K562 (cell line): ENCODE measurements around the gene ARHGDIA. TPM values are rescaled to one million over a fixed set of nuclear protein-coding genes. Genes with fewer than 3 reads are reported as not detected.
A peak's percentile ranks its signal among the peaks of the same experiment; 100 is the strongest.

ENCODE experiments used
- AFF1 ChIP-seq, 2 experiments: fragments of 450-650 bp; IDR thresholded peaks; 2 replicates each; pipeline ENCODE4 v1.6.1; 2018; ENCODE audit warnings: mild to moderate bottlenecking in 2 of 2, low read depth in 1 of 2; ENCODE audit not compliant: partially characterized antibody in 2 of 2
- DPF2 ChIP-seq: fragments of 450-650 bp; IDR thresholded peaks from 2 replicates; pipeline ENCODE4 v1.6.1; 2016
- FOSL1 ChIP-seq: fragments of 200-800 bp; sonication (Bioruptor generic); conservative IDR thresholded peaks from 2 replicates; pipeline ENCODE4 v1.6.1; 2016; ENCODE audit warnings: missing genetic modification characterization, missing compliant biosample characterization
- HMBOX1 ChIP-seq: sonication (generic); IDR thresholded peaks from 2 replicates; pipeline ENCODE4 v1.6.1; 2016
- POLR2B ChIP-seq: fragments of 450-650 bp; IDR thresholded peaks from 2 replicates; pipeline ENCODE4 v1.6.1; 2018; ENCODE audit warnings: low read depth; ENCODE audit not compliant: partially characterized antibody
- PRDM10 ChIP-seq: fragments of 450-650 bp; IDR thresholded peaks from 2 replicates; pipeline ENCODE4 v1.6.1; 2018; ENCODE audit not compliant: partially characterized antibody
- SIRT6 ChIP-seq: IDR thresholded peaks from one replicate; pipeline ENCODE4 v1.6.1; 2012; ENCODE audit warnings: low read depth, mild to moderate bottlenecking, control low read depth, inconsistent platforms, low read length, moderate library complexity
- SMAD4 ChIP-seq: fragments of 250-450 bp; sonication (Bioruptor Pico); conservative IDR thresholded peaks from 2 replicates; pipeline ENCODE4 v1.8.0; 2021; ENCODE audit warnings: inconsistent platforms, mild to moderate bottlenecking, moderate library complexity
- TBP ChIP-seq: optimal IDR thresholded peaks from 2 replicates; pipeline ENCODE3; 2011; ENCODE audit warnings: low read depth, low read length, improper control_type of control experiment
- THAP12 ChIP-seq: fragments of 250-450 bp; sonication (Bioruptor Pico); IDR thresholded peaks from 2 replicates; pipeline ENCODE4 v1.9.0; 2021; ENCODE audit warnings: mild to moderate bottlenecking, inconsistent platforms
- THRA ChIP-seq: fragments of 450-650 bp; IDR thresholded peaks from 2 replicates; pipeline ENCODE4 v1.6.1; 2017; ENCODE audit warnings: mild to moderate bottlenecking, moderate library complexity
- U2AF2 ChIP-seq: fragments of 200-400 bp; formaldehyde crosslinking; optimal IDR thresholded peaks from 2 replicates; pipeline ENCODE3; 2017; ENCODE audit warnings: low read depth, mild to moderate bottlenecking, low read length
- XRCC3 ChIP-seq: fragments of 450-650 bp; IDR thresholded peaks from 2 replicates; pipeline ENCODE4 v1.6.1; 2017; ENCODE audit warnings: mild to moderate bottlenecking, moderate library complexity
- YBX1 ChIP-seq: fragments of 450-650 bp; IDR thresholded peaks from 2 replicates; pipeline ENCODE4 v1.7.1; 2016; ENCODE audit warnings: mild to moderate bottlenecking
- ZNF384 ChIP-seq: IDR thresholded peaks from 2 replicates; pipeline ENCODE4 v1.6.1; 2012; ENCODE audit warnings: low read depth, low read length, improper control_type of control experiment
- polyA plus RNA-seq, 8 experiments: library from polyadenylated mRNA; depleted of rRNA in 4 of 8; stranded (reverse) in 5 of 8; unstranded in 3 of 8; fragments of >200 nt; fragmentation: Nextera tagmentation in 2 of 8; fragmentation: Illumina TruSeq in 1 of 8; extraction: Ambion mirVana in 2 of 8; extraction: Trizol in 1 of 8; gene quantifications; 2 replicates each; pipeline versions ENCODE4 v1.2.1 to v1.2.3, GENCODE V29; 2011 to 2014; ENCODE audit warnings: inconsistent platforms in 1 of 8, missing spikeins in 1 of 8
- total RNA-seq, 7 experiments: library from RNA; depleted of rRNA in 6 of 7; stranded (reverse); fragments of >200 nt in 6 of 7; fragmentation: Illumina TruSeq in 2 of 7; extraction: Trizol in 2 of 7; gene quantifications; 2 replicates each; pipeline versions ENCODE4 v1.2.1 to v1.2.3, GENCODE V29; 2011 to 2021; ENCODE audit warnings: low replicate concordance in 1 of 7

The ARHGDIA gene
- total and polyA plus RNA-seq, 9 of the 15 experiments (the other 6 are each of a cell fraction or from before 2014, with no cell fraction given), result 9.6 to 340 (median 97.6) TPM

GRCh38 chr17:81916234-81917001, 45.3 kb upstream of the ARHGDIA start (continued):
- TF ChIP-seq THAP12 (CRISPR knock-in tag), result 0 out of 2 replicates have a peak, but pooled peaks have one; percentile 12
- peak; percentile 66; the same call in 1 of the 2 replicates for TF ChIP-seq ZNF384
- TF ChIP-seq XRCC3, result no peak
- TF ChIP-seq YBX1, result no peak
- peak; percentile 63; the same call in 1 of the 2 replicates for TF ChIP-seq HMBOX1
- no peak for TF ChIP-seq U2AF2
- peak; percentile 68 for TF ChIP-seq FOSL1 (tag)
- TF ChIP-seq TBP, result peak; percentile 39
- peak; percentile 66 for TF ChIP-seq DPF2
- TF ChIP-seq POLR2B, result peak; percentile 33
- peak; percentile 34 for TF ChIP-seq PRDM10
- TF ChIP-seq SMAD4 (CRISPR knock-in tag), result peak; percentile 27; the same call in 1 of the 2 replicates
- TF ChIP-seq THRA, result no peak
- no peak for TF ChIP-seq SIRT6
- no peak for TF ChIP-seq AFF1 (IDR thresholded peaks at IDR 0.05; ENCODE audit: low read depth in 1 of 2, partially characterized antibody in 2 of 2)
